Measurements from ENCODE around the gene ATRIP. TPM values are rescaled to one million over a fixed set of nuclear protein-coding genes. Genes with fewer than 3 reads are reported as not detected.

The ATRIP gene
- total RNA-seq, 6 experiments from 2014 or later = 7.0 to 10.5 (median 8.2) TPM

GRCh38 chr3:48493203-48493501, 46.6 kb downstream of the ATRIP start:
- no peak overlapping the region for H3K27ac Mint-ChIP-seq
- TF ChIP-seq CTCF (IDR thresholded peaks at IDR 0.05) = no peak
- peaks cover 7% of the 10 kb centered on the region for H3K36me3 Mint-ChIP-seq (ENCODE audit: low read depth)
- H3K27me3 Mint-ChIP-seq (ENCODE audit: insufficient read depth) = no peaks in the 10 kb centered on the region
- no peak overlapping the region for H3K4me3 Mint-ChIP-seq
- no peaks in the 10 kb centered on the region for H3K4me1 Mint-ChIP-seq (ENCODE audit: low read depth)
- DNase-seq = no peak
- no peaks in the 10 kb centered on the region for H3K9me3 Mint-ChIP-seq

GRCh38 chr3:48500656-48501055, 54.1 kb downstream of the ATRIP start:
- Mint-ChIP-seq H3K36me3 (ENCODE audit: low read depth) (peaks cover 13% of the 10 kb centered on the region), H3K27ac (no peak overlapping the region), H3K9me3 (no peaks in the 10 kb centered on the region), H3K27me3 (ENCODE audit: insufficient read depth) (peaks cover 1% of the 10 kb centered on the region; the same call in 1 of the 2 replicates), H3K4me1 (ENCODE audit: low read depth) (peaks cover 31% of the 10 kb centered on the region), H3K4me3 (no peak overlapping the region)
- DNase-seq = no peak
- TF ChIP-seq CTCF (IDR thresholded peaks at IDR 0.05) = no peak

- peaks cover 13% of the 10 kb centered on the region for H3K36me3 Mint-ChIP-seq (ENCODE audit: low read depth)
- H3K4me1 Mint-ChIP-seq (ENCODE audit: low read depth) = peaks cover 31% of the 10 kb centered on the region
- no peak for TF ChIP-seq CTCF (IDR thresholded peaks at IDR 0.05)
- no peak overlapping the region for H3K4me3 Mint-ChIP-seq
- no peaks in the 10 kb centered on the region for H3K9me3 Mint-ChIP-seq
- no peak for DNase-seq
- no peak overlapping the region for H3K27ac Mint-ChIP-seq
- H3K27me3 Mint-ChIP-seq (ENCODE audit: insufficient read depth) = peaks cover 1% of the 10 kb centered on the region; the same call in 1 of the 2 replicates
Observed at GRCh38 chr3:48501196-48501595, 54.7 kb downstream of the ATRIP start.

GRCh38 chr3:48502121-48502520, 55.6 kb downstream of the ATRIP start:
- TF ChIP-seq CTCF (IDR thresholded peaks at IDR 0.05) = no peak
- Mint-ChIP-seq H3K9me3 (no peaks in the 10 kb centered on the region), H3K27me3 (ENCODE audit: insufficient read depth) (peaks cover 1% of the 10 kb centered on the region; the same call in 1 of the 2 replicates), H3K36me3 (ENCODE audit: low read depth) (peaks cover 13% of the 10 kb centered on the region), H3K27ac (peak overlapping the region; percentile 84), H3K4me1 (ENCODE audit: low read depth) (peaks cover 33% of the 10 kb centered on the region), H3K4me3 (peak overlapping the region; percentile 89; the same call in 1 of the 2 replicates)
- no peak for DNase-seq

GRCh38 chr3:48502728-48503168, 56.2 kb downstream of the ATRIP start:
- Mint-ChIP-seq H3K27ac (peak overlapping the region; percentile 84), H3K9me3 (no peaks in the 10 kb centered on the region), H3K27me3 (ENCODE audit: insufficient read depth) (peaks cover 1% of the 10 kb centered on the region; the same call in 1 of the 2 replicates), H3K4me1 (ENCODE audit: low read depth) (peaks cover 39% of the 10 kb centered on the region), H3K36me3 (ENCODE audit: low read depth) (peaks cover 10% of the 10 kb centered on the region), H3K4me3 (peak overlapping the region; percentile 89)
- DNase-seq = no peak
- no peak for TF ChIP-seq CTCF (IDR thresholded peaks at IDR 0.05)

Measured in HFFc6 (cell line).